SKM-1 treated with dmso at 0.1 percent for 144 hours (cell line): ENCODE results near the gene SH2D2A.

ENCODE experiments used
- DNase-seq: peaks from one replicate; lab custom pipeline; 2025; ENCODE audit not compliant: unreplicated experiment; lab: John Stamatoyannopoulos, UW

The SH2D2A gene

GRCh38 chr1:156848461-156849150 lies 32.0 kb upstream of the SH2D2A start:
- no peak for DNase-seq

GRCh38 chr1:156847591-156848460 lies 31.2 kb upstream of the SH2D2A start:
- no peak for DNase-seq

GRCh38 chr1:156846643-156847042 lies 30.0 kb upstream of the SH2D2A start:
- DNase-seq, result no peak

GRCh38 chr1:156845953-156846545 lies 29.4 kb upstream of the SH2D2A start:
- DNase-seq, result no peak

GRCh38 chr1:156845055-156845952 lies 28.7 kb upstream of the SH2D2A start:
- no peak for DNase-seq

- DNase-seq, result no peak
These were observed 28.0 kb upstream of the SH2D2A start for GRCh38 chr1:156844638-156845037.

GRCh38 chr1:156844102-156844501 lies 27.5 kb upstream of the SH2D2A start:
- no peak for DNase-seq

GRCh38 chr1:156842618-156843300 lies 26.1 kb upstream of the SH2D2A start:
- DNase-seq, result no peak

GRCh38 chr1:156841295-156841855 lies 24.7 kb upstream of the SH2D2A start:
- DNase-seq, result no peak

- DNase-seq, result no peak
These were observed 24.2 kb upstream of the SH2D2A start for GRCh38 chr1:156840898-156841279.

GRCh38 chr1:156840186-156840897 lies 23.7 kb upstream of the SH2D2A start:
- DNase-seq, result no peak

GRCh38 chr1:156839426-156840109 lies 22.9 kb upstream of the SH2D2A start:
- DNase-seq, result no peak

- DNase-seq, result no peak
These were observed 22.3 kb upstream of the SH2D2A start for GRCh38 chr1:156838972-156839371.

GRCh38 chr1:156836892-156837291 lies 20.2 kb upstream of the SH2D2A start:
- no peak for DNase-seq

GRCh38 chr1:156836041-156836654 lies 19.5 kb upstream of the SH2D2A start:
- DNase-seq, result no peak

GRCh38 chr1:156834322-156834721 lies 17.7 kb upstream of the SH2D2A start:
- DNase-seq, result no peak

GRCh38 chr1:156833603-156834002 lies 17.0 kb upstream of the SH2D2A start:
- DNase-seq, result no peak

- DNase-seq, result no peak
These were observed 15.8 kb upstream of the SH2D2A start for GRCh38 chr1:156832434-156832833.
